Neural cell (in vitro differentiated cells): ENCODE data around the gene ITPR3.

Experiments
- CTCF ChIP-seq: fragments of 450-650 bp; IDR thresholded peaks from 2 replicates; pipeline ENCODE4 v1.5.1; 2014; ENCODE audit warnings: antibody characterized with exemption, mild to moderate bottlenecking, moderate library complexity; ENCODE audit not compliant: poor library complexity, severe bottlenecking
- EP300 ChIP-seq: fragments of 450-650 bp; conservative IDR thresholded peaks from 2 replicates; pipeline ENCODE4 v1.6.1; 2014; ENCODE audit warnings: antibody characterized with exemption, mild to moderate bottlenecking, moderate library complexity; ENCODE audit not compliant: poor library complexity, severe bottlenecking
- EZH2 ChIP-seq: fragments of 200-600, 300-800 bp; shearing (Covaris generic), sonication (generic); IDR thresholded peaks from 2 replicates; pipeline ENCODE4 v1.6.1; 2014; ENCODE audit warnings: antibody characterized with exemption, low read length, borderline replicate concordance, mild to moderate bottlenecking; ENCODE audit not compliant: insufficient read depth, poor library complexity, severe bottlenecking
- MXI1 ChIP-seq: fragments of 450-650 bp; conservative IDR thresholded peaks from 2 replicates; pipeline ENCODE4 v1.6.1; 2014; ENCODE audit warnings: antibody characterized with exemption, mild to moderate bottlenecking; ENCODE audit not compliant: poor library complexity, severe bottlenecking
- POLR2AphosphoS5 ChIP-seq: IDR thresholded peaks from 2 replicates; pipeline ENCODE4 v1.6.1; 2012
- RAD21 ChIP-seq: fragments of 450-650 bp; conservative IDR thresholded peaks from 2 replicates; pipeline ENCODE4 v1.6.1; 2014; ENCODE audit warnings: antibody characterized with exemption, mild to moderate bottlenecking, moderate library complexity
- REST ChIP-seq: IDR thresholded peaks from 2 replicates; pipeline ENCODE4 v1.6.1; 2012; ENCODE audit warnings: borderline replicate concordance
- TAF1 ChIP-seq: IDR thresholded peaks from 2 replicates; pipeline ENCODE4 v1.6.1; 2012; ENCODE audit warnings: low read depth

DNA sequence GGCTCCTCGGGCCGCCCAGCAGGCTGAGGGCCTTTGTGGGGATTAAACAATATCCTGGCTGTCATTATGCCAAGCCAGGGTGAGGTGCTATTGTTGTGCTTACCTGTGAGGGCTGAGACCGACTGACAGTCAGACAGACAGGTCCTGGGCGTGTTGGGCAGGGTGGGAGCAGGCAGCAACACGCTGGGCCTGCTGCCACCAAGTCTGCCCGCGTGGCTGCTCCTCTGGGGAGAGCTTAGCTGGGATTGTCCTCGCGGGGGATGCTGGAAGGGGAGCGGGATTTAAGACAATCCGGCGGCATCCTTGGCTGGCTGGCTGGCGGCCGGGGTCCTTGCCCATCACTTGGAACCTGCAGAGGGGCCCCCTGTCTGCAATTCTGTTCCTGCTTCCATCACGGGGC is 20.0 kb downstream of the ITPR3 start:
- TF ChIP-seq CTCF (no peak), EZH2 (no peak), REST (no peak), TAF1 (no peak), RAD21 (no peak), MXI1 (no peak), EP300 (no peak), POLR2AphosphoS5 (no peak)
